ENCODE data around the gene TLCD4.

The TLCD4 gene

GRCh38 chr1:95115708-95116137, 1.4 kb upstream of the TLCD4 start:
- Histone ChIP-seq H3K9ac (ENCODE audit: low read length) (no peak overlapping the region), H3K27me3 (ENCODE audit: insufficient read depth, low read length, poor library complexity) (no peaks in the 10 kb centered on the region), H3K4me2 (ENCODE audit: low read length) (no peak overlapping the region), H3K79me2 (ENCODE audit: control insufficient read depth, insufficient read depth, low read length) (no peaks in the 10 kb centered on the region), H3K4me3 (ENCODE audit: low read length) (no peak overlapping the region), H2BK5ac (ENCODE audit: low read length) (no peak overlapping the region), H2BK15ac (replicated peaks; ENCODE audit: low read depth) (no peak overlapping the region), H4K8ac (ENCODE audit: low read depth, low read length) (no peak overlapping the region), H3K27ac (ENCODE audit: low read depth, low read length) (no peak overlapping the region), H3K18ac (ENCODE audit: low read length) (no peak overlapping the region), H3K23ac (ENCODE audit: low read length) (no peak overlapping the region), H3K4me1 (ENCODE audit: control insufficient read depth, low read depth, low read length) (no peaks in the 10 kb centered on the region), H3K36me3 (ENCODE audit: control insufficient read depth, insufficient read depth, low read length) (no peaks in the 10 kb centered on the region), H3K79me1 (ENCODE audit: low read length) (no peaks in the 10 kb centered on the region), H2BK120ac (ENCODE audit: low read depth, low read length) (no peak overlapping the region), H3K56ac (ENCODE audit: low read length) (no peak overlapping the region), H2AK5ac (ENCODE audit: low read length) (no peak overlapping the region), H3K4ac (ENCODE audit: low read depth, low read length) (no peak overlapping the region), H4K5ac (ENCODE audit: low read length) (no peak overlapping the region)
- no peak for DNase-seq
- no CpG with 5 or more reads among the region's 3 CpGs for WGBS (ENCODE audit: extremely low coverage, insufficient coverage, low lambda C conversion rate)

DNA sequence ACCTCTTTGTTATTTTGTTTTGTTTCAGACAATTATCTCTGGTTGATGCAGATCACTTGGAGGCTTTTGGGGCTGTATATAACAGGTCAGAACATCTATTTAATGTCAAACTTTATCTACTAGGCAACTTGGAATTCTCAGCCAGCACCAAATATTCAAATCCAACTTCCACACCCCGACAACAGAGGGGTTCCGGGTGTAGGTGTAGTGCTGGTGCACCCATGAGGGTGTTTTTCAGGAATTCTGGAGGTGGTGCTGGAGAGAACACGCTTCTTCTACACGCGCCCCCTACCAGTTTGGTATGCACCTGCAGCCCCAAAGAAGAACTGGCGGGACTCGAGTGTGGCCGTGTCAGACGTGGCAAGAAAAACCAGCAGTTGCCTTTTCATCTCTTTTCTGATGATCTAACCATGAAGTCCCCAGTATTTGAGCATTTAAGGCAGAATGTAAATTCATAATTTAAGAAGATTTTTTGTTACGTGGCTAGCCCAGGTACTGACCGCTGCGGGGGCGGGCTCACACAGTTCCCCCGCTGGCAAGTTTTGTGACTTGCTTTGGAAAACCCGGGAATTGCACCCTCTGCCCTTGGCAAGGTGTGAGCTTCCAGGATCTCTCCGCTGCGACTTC, 462 bp upstream of the TLCD4 start:
- Histone ChIP-seq H3K4ac (ENCODE audit: low read depth, low read length) (no peak overlapping the region), H3K79me2 (ENCODE audit: control insufficient read depth, insufficient read depth, low read length) (no peaks in the 10 kb centered on the region), H3K27ac (ENCODE audit: low read depth, low read length) (no peak overlapping the region), H2BK15ac (replicated peaks; ENCODE audit: low read depth) (no peak overlapping the region), H3K9ac (ENCODE audit: low read length) (peak overlapping the region; percentile 67), H3K79me1 (ENCODE audit: low read length) (no peaks in the 10 kb centered on the region), H4K8ac (ENCODE audit: low read depth, low read length) (no peak overlapping the region), H3K36me3 (ENCODE audit: control insufficient read depth, insufficient read depth, low read length) (no peaks in the 10 kb centered on the region), H3K4me1 (ENCODE audit: control insufficient read depth, low read depth, low read length) (no peaks in the 10 kb centered on the region), H3K4me3 (ENCODE audit: low read length) (peak overlapping the region; percentile 70), H3K4me2 (ENCODE audit: low read length) (peak overlapping the region; percentile 99), H3K23ac (ENCODE audit: low read length) (no peak overlapping the region), H3K56ac (ENCODE audit: low read length) (peak overlapping the region; percentile 81), H3K18ac (ENCODE audit: low read length) (peak overlapping the region; percentile 22), H2BK120ac (ENCODE audit: low read depth, low read length) (no peak overlapping the region), H4K5ac (ENCODE audit: low read length) (no peak overlapping the region), H2BK5ac (ENCODE audit: low read length) (no peak overlapping the region), H2AK5ac (ENCODE audit: low read length) (no peak overlapping the region), H3K27me3 (ENCODE audit: insufficient read depth, low read length, poor library complexity) (no peaks in the 10 kb centered on the region)
- peak; percentile 88 for DNase-seq
- WGBS (ENCODE audit: extremely low coverage, insufficient coverage, low lambda C conversion rate) = no CpG with 5 or more reads among the region's 17 CpGs

GRCh38 chr1:95118067-95118499, 928 bp downstream of the TLCD4 start:
- WGBS (ENCODE audit: extremely low coverage, insufficient coverage, low lambda C conversion rate) = no CpG with 5 or more reads among the region's 10 CpGs
- H3K4me3 ChIP-seq (ENCODE audit: low read length) = peak overlapping the region; percentile 70
- no peak overlapping the region for H3K23ac ChIP-seq (ENCODE audit: low read length)
- H3K4me1 ChIP-seq (ENCODE audit: control insufficient read depth, low read depth, low read length) = no peaks in the 10 kb centered on the region
- no peak overlapping the region for H2BK5ac ChIP-seq (ENCODE audit: low read length)
- DNase-seq = no peak
- no peak overlapping the region for H2BK15ac ChIP-seq (replicated peaks; ENCODE audit: low read depth)
- no peak overlapping the region for H4K8ac ChIP-seq (ENCODE audit: low read depth, low read length)
- H3K36me3 ChIP-seq (ENCODE audit: control insufficient read depth, insufficient read depth, low read length) = no peaks in the 10 kb centered on the region
- H3K4me2 ChIP-seq (ENCODE audit: low read length) = peak overlapping the region; percentile 63
- no peak overlapping the region for H2BK120ac ChIP-seq (ENCODE audit: low read depth, low read length)
- H3K4ac ChIP-seq (ENCODE audit: low read depth, low read length) = no peak overlapping the region
- H3K79me1 ChIP-seq (ENCODE audit: low read length) = no peaks in the 10 kb centered on the region
- no peak overlapping the region for H3K27ac ChIP-seq (ENCODE audit: low read depth, low read length)
- H4K5ac ChIP-seq (ENCODE audit: low read length) = peak overlapping the region; percentile 54
- no peaks in the 10 kb centered on the region for H3K79me2 ChIP-seq (ENCODE audit: control insufficient read depth, insufficient read depth, low read length)
- H3K56ac ChIP-seq (ENCODE audit: low read length) = peak overlapping the region; percentile 81
- H3K27me3 ChIP-seq (ENCODE audit: insufficient read depth, low read length, poor library complexity) = no peaks in the 10 kb centered on the region
- H2AK5ac ChIP-seq (ENCODE audit: low read length) = no peak overlapping the region
- H3K18ac ChIP-seq (ENCODE audit: low read length) = no peak overlapping the region
- peak overlapping the region; percentile 63 for H3K9ac ChIP-seq (ENCODE audit: low read length)

DNA sequence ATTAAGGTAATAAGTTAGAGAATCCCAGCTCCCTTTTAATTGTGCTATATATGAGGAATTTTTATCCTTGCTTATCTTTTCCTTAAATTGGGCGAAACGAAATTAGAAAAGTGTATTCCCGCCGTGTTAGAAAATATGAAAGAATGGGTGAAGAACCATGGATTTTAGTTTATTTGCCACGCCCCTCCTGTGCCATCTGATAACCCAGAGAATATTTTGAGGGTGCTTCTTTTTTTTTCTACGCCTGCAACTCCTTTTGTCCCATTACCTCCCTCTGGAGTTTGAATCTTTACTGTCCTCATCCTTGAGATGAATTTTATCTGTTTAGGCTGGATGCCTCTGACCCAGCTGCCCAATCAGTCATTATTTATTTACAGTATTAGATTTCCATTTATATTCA, 1.6 kb downstream of the TLCD4 start:
- no peak overlapping the region for H2BK5ac ChIP-seq (ENCODE audit: low read length)
- H3K4me2 ChIP-seq (ENCODE audit: low read length) = no peak overlapping the region
- H3K27ac ChIP-seq (ENCODE audit: low read depth, low read length) = no peak overlapping the region
- no peak overlapping the region for H2BK120ac ChIP-seq (ENCODE audit: low read depth, low read length)
- H3K4me1 ChIP-seq (ENCODE audit: control insufficient read depth, low read depth, low read length) = no peaks in the 10 kb centered on the region
- no peak overlapping the region for H4K5ac ChIP-seq (ENCODE audit: low read length)
- no peak for DNase-seq
- H3K4ac ChIP-seq (ENCODE audit: low read depth, low read length) = no peak overlapping the region
- H3K4me3 ChIP-seq (ENCODE audit: low read length) = no peak overlapping the region
- H3K56ac ChIP-seq (ENCODE audit: low read length) = no peak overlapping the region
- H2BK15ac ChIP-seq (replicated peaks; ENCODE audit: low read depth) = no peak overlapping the region
- H3K27me3 ChIP-seq (ENCODE audit: insufficient read depth, low read length, poor library complexity) = no peaks in the 10 kb centered on the region
- H2AK5ac ChIP-seq (ENCODE audit: low read length) = no peak overlapping the region
- no peak overlapping the region for H3K18ac ChIP-seq (ENCODE audit: low read length)
- no peak overlapping the region for H3K9ac ChIP-seq (ENCODE audit: low read length)
- H3K79me1 ChIP-seq (ENCODE audit: low read length) = no peaks in the 10 kb centered on the region
- no CpG with 5 or more reads among the region's 6 CpGs for WGBS (ENCODE audit: extremely low coverage, insufficient coverage, low lambda C conversion rate)
- H3K79me2 ChIP-seq (ENCODE audit: control insufficient read depth, insufficient read depth, low read length) = no peaks in the 10 kb centered on the region
- no peak overlapping the region for H4K8ac ChIP-seq (ENCODE audit: low read depth, low read length)
- no peaks in the 10 kb centered on the region for H3K36me3 ChIP-seq (ENCODE audit: control insufficient read depth, insufficient read depth, low read length)
- no peak overlapping the region for H3K23ac ChIP-seq (ENCODE audit: low read length)

DNA sequence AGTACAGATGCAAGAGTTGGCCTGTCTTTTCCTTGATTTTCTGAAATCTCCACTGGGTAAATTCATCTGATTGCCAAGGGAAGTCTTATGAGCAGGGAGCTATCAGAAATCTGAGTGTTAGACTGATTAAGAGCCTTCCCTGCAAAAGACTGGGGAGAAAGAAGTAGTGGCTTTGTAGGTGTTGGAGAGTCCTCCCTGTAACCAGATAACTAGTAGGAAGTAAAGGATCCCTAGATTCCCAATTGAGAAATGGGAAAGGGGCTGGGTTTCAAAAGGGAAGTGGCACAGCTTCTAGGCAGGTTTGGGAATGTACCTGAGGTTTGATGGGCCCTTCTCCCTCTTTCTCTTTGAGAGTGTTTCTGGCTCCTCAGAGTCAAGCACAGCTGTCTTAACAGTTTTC, 2.1 kb downstream of the TLCD4 start:
- Histone ChIP-seq H3K4ac (ENCODE audit: low read depth, low read length) (no peak overlapping the region), H3K79me2 (ENCODE audit: control insufficient read depth, insufficient read depth, low read length) (no peaks in the 10 kb centered on the region), H2BK5ac (ENCODE audit: low read length) (no peak overlapping the region), H3K9ac (ENCODE audit: low read length) (no peak overlapping the region), H4K8ac (ENCODE audit: low read depth, low read length) (no peak overlapping the region), H3K56ac (ENCODE audit: low read length) (no peak overlapping the region), H2BK15ac (replicated peaks; ENCODE audit: low read depth) (no peak overlapping the region), H3K4me3 (ENCODE audit: low read length) (no peak overlapping the region), H3K4me2 (ENCODE audit: low read length) (no peak overlapping the region), H2AK5ac (ENCODE audit: low read length) (no peak overlapping the region), H3K27me3 (ENCODE audit: insufficient read depth, low read length, poor library complexity) (no peaks in the 10 kb centered on the region), H3K4me1 (ENCODE audit: control insufficient read depth, low read depth, low read length) (no peaks in the 10 kb centered on the region), H3K23ac (ENCODE audit: low read length) (no peak overlapping the region), H2BK120ac (ENCODE audit: low read depth, low read length) (no peak overlapping the region), H3K79me1 (ENCODE audit: low read length) (no peaks in the 10 kb centered on the region), H3K36me3 (ENCODE audit: control insufficient read depth, insufficient read depth, low read length) (no peaks in the 10 kb centered on the region), H3K18ac (ENCODE audit: low read length) (no peak overlapping the region), H4K5ac (ENCODE audit: low read length) (no peak overlapping the region), H3K27ac (ENCODE audit: low read depth, low read length) (no peak overlapping the region)
- DNase-seq = peak; percentile 2

DNA sequence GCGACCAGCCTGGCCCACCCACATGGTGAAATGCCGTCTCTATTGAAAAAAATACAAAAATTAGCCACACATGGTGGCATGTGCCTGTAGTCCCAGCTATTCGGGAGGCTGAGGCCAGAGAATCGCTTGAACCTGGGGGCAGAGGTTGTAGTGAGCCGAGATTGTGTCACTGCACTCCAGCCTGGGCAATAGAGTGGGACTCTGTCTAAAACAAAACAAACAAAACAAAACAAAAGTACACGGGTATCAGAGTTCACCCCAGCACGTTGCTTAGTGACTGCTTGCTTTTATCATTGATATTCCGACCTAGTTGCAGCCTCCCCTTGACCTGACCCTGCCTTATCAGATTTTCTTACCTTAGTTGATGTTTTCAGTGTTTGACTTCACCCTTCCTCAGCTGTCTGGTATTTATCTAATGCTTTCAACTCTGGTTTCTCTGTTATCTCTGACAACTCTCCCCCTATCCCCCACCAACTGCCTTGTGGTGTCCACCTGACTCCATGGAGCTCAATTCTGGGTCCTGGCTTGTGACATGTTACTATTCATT, 5.1 kb downstream of the TLCD4 start:
- Histone ChIP-seq H3K4me2 (ENCODE audit: low read length) (no peak overlapping the region), H3K18ac (ENCODE audit: low read length) (no peak overlapping the region), H2BK15ac (replicated peaks; ENCODE audit: low read depth) (no peak overlapping the region), H4K8ac (ENCODE audit: low read depth, low read length) (no peak overlapping the region), H4K5ac (ENCODE audit: low read length) (no peak overlapping the region), H3K79me2 (ENCODE audit: control insufficient read depth, insufficient read depth, low read length) (no peaks in the 10 kb centered on the region), H3K27me3 (ENCODE audit: insufficient read depth, low read length, poor library complexity) (no peaks in the 10 kb centered on the region), H3K4ac (ENCODE audit: low read depth, low read length) (no peak overlapping the region), H3K23ac (ENCODE audit: low read length) (no peak overlapping the region), H2BK120ac (ENCODE audit: low read depth, low read length) (no peak overlapping the region), H3K56ac (ENCODE audit: low read length) (no peak overlapping the region), H2AK5ac (ENCODE audit: low read length) (no peak overlapping the region), H3K27ac (ENCODE audit: low read depth, low read length) (no peak overlapping the region), H3K79me1 (ENCODE audit: low read length) (no peaks in the 10 kb centered on the region), H3K4me1 (ENCODE audit: control insufficient read depth, low read depth, low read length) (no peaks in the 10 kb centered on the region), H3K36me3 (ENCODE audit: control insufficient read depth, insufficient read depth, low read length) (no peaks in the 10 kb centered on the region), H3K4me3 (ENCODE audit: low read length) (no peak overlapping the region), H2BK5ac (ENCODE audit: low read length) (no peak overlapping the region), H3K9ac (ENCODE audit: low read length) (no peak overlapping the region)
- peak; percentile 10 for DNase-seq
- no CpG with 5 or more reads among the region's 8 CpGs for WGBS (ENCODE audit: extremely low coverage, insufficient coverage, low lambda C conversion rate)

All from mesendoderm (in vitro differentiated cells).